Pons (tissue), 1 donor: Measurements from ENCODE around the gene GNG12.

Experiments
- DNase-seq: peaks from one replicate; pipeline ENCODE4 v3.0.0-alpha.2; 2016; ENCODE audit warnings: low spot score

Gene GNG12

GRCh38 chr1:67814121-67814772, 19.0 kb downstream of the GNG12 start:
- DNase-seq = peak; percentile 18

- DNase-seq = no peak
Observed at GRCh38 chr1:67812226-67812625, 21.0 kb downstream of the GNG12 start.

- DNase-seq = no peak
Observed at GRCh38 chr1:67811781-67812180, 21.5 kb downstream of the GNG12 start.

DNA sequence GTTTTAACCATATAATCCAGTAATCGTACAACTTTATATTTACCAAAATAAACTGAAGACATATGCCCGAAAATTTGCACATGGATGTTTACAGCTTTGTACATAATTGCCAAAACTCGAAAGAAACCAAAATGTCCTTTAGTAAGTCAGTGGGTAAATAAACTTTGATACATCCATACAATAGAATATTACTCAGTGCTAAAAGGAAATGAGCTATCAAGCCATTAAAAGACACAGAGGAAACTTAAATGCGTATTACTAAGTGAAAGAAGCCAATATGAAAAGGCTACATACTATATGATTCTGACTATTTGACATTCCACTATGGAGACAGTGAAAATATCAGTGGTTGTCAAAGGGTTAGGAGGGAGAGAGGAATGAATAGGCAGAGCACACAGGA, 23.4 kb downstream of the GNG12 start:
- DNase-seq = no peak

DNA sequence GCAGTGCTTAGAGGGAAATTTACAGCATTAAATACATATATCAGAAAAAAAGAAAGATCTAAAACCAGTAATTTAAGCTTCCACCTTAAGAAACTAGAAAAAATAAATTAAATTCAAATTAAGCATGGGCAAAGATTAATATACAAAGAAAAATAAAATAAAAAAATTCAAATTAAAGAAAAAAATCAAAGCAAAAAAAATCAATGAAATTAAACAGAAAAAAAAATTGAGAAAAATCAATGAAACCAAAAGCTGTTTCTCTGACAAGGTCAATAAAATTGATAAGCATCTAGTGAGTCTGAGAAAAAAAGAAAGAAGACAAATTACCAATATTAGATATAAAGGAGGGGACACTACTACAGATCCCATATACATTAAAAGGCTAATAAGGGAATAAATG, 26.0 kb downstream of the GNG12 start:
- DNase-seq = no peak

- DNase-seq = no peak
Observed at GRCh38 chr1:67804710-67805109, 28.6 kb downstream of the GNG12 start.

GRCh38 chr1:67803380-67804279, 29.6 kb downstream of the GNG12 start:
- no peak for DNase-seq

GRCh38 chr1:67802565-67802964, 30.7 kb downstream of the GNG12 start:
- DNase-seq = no peak

GRCh38 chr1:67801903-67802302, 31.4 kb downstream of the GNG12 start:
- DNase-seq = no peak

DNA sequence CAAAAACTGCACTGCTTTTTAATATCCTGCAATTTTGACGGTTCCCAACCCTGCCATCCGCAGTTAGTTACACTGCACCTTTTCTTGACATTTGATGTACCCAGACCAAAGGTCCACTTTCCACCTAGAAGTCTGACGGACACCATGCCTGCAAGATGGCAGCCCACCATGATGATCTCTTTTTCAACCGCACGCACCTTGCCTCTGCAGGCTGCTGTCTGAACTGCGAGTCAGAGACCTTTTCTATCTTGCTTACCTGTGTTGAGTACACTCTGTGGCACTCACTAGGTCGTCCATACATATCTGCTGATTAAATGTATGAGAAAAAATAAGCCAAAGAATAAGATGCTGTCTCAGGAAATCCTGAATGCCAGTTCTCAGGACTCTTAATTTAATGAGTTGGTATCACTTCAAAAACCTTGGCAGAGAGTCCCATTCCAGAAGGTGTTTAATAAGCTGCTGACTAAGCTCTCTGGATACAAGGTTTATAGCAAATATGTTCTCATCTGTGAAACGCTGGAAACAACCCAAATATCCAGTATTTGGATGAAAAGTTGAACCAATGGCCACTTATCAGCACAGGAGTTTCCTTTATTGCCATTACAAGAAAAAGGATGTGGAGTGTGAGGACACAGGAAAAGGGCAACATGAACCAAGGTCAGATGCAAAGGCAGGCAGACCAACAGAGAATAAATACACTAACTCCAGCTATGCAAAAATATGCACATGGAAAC, 37.9 kb downstream of the GNG12 start:
- no peak for DNase-seq

GRCh38 chr1:67793562-67793961, 39.7 kb downstream of the GNG12 start:
- no peak for DNase-seq

DNA sequence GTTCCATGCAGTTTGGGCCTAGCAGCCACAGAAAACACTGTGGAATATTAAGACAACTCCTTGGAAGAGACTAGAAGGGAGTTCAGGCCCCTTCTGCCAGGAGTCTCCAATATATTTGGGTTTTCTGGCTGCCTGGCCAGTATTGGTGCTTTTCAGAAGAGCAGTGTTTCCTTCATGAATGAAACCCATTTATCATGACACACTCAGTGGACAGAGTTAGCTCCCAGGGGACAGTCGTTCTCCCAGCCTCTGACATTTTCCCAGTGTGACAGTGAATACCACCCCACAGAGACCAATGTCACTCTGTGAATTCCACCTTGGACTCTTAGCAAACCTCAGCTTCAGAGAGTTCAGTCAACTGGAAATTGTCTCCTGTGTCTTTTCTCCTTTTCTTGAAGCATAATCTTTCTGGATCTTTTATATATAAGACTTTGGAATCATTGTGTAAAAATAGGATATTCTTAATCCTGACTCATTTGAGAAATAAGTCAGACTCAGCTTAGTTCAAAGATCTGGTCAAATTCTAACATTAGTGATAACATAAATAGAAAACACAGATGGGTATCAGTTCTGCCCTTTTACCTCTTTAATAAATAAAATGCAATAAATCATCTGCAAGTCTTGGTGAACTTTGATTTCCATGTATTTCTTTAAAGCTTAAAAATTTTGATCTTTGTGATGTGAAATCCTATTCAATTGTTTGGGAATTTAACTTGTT, 40.4 kb downstream of the GNG12 start:
- DNase-seq = peak; percentile 61

- DNase-seq = no peak
Observed at GRCh38 chr1:67792103-67792502, 41.2 kb downstream of the GNG12 start.

- DNase-seq = no peak
Observed at GRCh38 chr1:67791686-67792085, 41.6 kb downstream of the GNG12 start.

GRCh38 chr1:67791261-67791660, 42.0 kb downstream of the GNG12 start:
- DNase-seq = no peak

DNA sequence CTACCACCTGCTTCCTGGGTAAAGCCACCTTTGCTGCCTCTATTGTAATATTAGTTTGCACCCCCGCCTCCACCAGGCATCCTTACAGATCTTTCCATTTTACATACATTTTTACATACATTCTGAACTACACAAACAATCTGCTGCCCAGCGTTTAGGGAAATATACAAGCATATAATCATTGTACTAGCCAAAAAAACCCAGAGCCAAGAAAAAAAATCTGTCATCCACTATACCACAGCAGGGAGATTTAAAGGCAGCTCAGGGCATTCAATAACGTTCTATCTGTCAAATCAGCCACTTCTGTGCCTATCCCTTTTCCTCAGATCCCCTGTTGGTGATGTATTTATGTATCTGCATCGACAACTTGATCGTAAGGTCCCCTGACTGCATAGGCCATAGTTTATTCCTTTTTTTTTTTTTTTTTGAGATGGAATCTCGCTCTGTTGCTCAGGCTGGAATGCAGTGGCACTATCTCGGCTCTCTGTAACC, 43.0 kb downstream of the GNG12 start:
- DNase-seq = no peak

- no peak for DNase-seq
Observed at GRCh38 chr1:67789551-67789950, 43.7 kb downstream of the GNG12 start.

GRCh38 chr1:67788904-67789303, 44.4 kb downstream of the GNG12 start:
- no peak for DNase-seq

GRCh38 chr1:67788238-67788790, 45.0 kb downstream of the GNG12 start:
- DNase-seq = no peak

DNA sequence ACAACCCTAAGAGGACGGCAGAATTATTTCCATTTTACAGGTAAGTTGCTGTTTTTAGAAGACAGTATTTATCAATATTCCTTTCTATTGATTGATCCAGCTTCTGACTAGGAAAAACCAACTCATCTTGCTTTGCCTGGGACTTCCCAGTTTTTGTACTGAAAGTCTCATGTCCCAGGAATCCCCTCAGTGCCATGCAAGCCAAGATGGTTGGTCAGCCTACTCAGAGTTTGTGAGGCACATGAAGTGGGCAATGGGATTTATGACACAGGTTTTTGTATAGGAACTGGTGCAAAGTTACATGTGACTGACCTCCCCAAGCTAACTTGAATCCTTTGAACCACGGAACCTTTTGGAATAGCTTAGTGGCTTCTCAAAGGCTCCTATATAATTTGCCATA, 45.5 kb downstream of the GNG12 start:
- no peak for DNase-seq
